Progenitor cell of endocrine pancreas (in vitro differentiated cells): ENCODE measurements around the gene GSE1. TPM values are rescaled to one million over a fixed set of nuclear protein-coding genes. Genes with fewer than 3 reads are reported as not detected.

Experiments
- DNase-seq: peaks from one replicate; pipeline ENCODE4 v3.0.0; 2021; ENCODE audit warnings: low spot score; ENCODE audit not compliant: unreplicated experiment
- H3K27ac Mint-ChIP-seq: 2 replicates; pipeline ENCODE4 v1.8.0; 2021; ENCODE audit warnings: mild to moderate bottlenecking, moderate library complexity, mixed read lengths
- H3K27me3 Mint-ChIP-seq: 2 replicates; pipeline ENCODE4 v1.8.0; 2021; ENCODE audit warnings: mixed read lengths
- H3K36me3 Mint-ChIP-seq: 2 replicates; pipeline ENCODE4 v1.8.0; 2022; ENCODE audit warnings: mixed read lengths; ENCODE audit not compliant: insufficient read depth
- H3K4me1 Mint-ChIP-seq: 2 replicates; pipeline ENCODE4 v1.8.0; 2021; ENCODE audit warnings: low read depth, mixed read lengths
- H3K4me3 Mint-ChIP-seq: 2 replicates; pipeline ENCODE4 v1.8.0; 2021; ENCODE audit warnings: low read depth, mild to moderate bottlenecking, moderate library complexity, mixed read lengths
- H3K9me3 Mint-ChIP-seq: 2 replicates; pipeline ENCODE4 v1.8.0; 2021; ENCODE audit warnings: low read depth, mixed read lengths
- total RNA-seq: library from RNA; stranded (reverse); gene quantifications from 2 replicates; pipeline ENCODE4 v1.2.1, GENCODE V29; 2021
- TF ChIP-seq, protein P1 (sequence below): fragments of 200-600 bp; sonication (generic); IDR thresholded peaks from one replicate; pipeline ENCODE4 v1.5.0; 2021; ENCODE audit warnings: antibody characterized with exemption, mild to moderate bottlenecking; ENCODE audit not compliant: unreplicated experiment

The GSE1 gene
- total RNA-seq, 1 donor from 2014 or later = 136 TPM

DNA sequence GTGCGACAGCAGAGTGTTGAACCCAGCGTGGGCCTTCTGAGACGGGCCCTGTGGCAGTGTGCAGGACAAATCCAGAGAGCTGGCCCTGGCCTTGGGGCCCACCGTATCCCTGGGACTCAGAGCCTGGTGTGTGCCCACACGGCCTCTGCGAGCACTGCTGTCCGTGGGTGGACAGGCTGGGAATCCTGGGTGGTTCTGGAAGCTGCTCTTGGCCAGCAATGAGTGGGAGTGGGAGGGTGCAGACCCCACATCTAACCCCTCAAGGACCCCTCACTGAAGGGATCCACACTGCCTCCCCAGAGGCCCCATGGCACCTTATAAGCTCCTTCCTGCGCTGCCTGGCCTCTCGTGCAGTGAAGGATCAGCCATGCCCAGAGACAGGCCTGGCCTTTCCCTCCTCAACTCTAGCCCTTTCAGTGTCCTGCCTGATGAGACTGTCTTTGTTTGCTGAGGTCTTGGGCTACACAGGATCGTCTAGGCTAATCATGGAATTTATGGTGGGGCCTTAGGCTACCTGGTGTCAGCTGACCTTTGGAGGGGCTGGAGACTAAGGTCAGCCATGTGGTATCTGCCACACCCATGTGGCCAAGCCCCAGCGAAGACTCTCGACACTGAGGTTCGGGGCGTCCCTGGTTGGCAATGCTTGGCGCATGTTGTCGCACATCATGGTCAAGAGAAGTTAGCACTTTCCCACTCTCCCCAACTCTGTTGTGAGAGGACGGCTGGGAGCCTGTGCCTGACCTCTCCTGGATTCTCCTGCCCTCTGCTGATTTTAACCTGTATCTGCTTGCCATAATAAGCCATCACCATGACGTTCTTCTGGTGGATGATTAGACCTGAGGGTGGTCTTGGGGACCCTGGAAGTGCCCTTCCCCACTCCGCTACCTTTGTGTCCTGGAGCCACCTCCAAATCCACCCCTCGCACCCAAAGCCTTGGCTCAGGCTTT is 92.1 kb downstream of the GSE1 start:
- Mint-ChIP-seq H3K9me3 (no peaks in the 10 kb centered on the region), H3K27ac (no peak overlapping the region), H3K36me3 (no peaks in the 10 kb centered on the region), H3K4me1 (peaks cover 6% of the 10 kb centered on the region), H3K27me3 (peaks cover 9% of the 10 kb centered on the region), H3K4me3 (no peak overlapping the region)
- no peak for DNase-seq
- TF ChIP-seq, protein P1, sequence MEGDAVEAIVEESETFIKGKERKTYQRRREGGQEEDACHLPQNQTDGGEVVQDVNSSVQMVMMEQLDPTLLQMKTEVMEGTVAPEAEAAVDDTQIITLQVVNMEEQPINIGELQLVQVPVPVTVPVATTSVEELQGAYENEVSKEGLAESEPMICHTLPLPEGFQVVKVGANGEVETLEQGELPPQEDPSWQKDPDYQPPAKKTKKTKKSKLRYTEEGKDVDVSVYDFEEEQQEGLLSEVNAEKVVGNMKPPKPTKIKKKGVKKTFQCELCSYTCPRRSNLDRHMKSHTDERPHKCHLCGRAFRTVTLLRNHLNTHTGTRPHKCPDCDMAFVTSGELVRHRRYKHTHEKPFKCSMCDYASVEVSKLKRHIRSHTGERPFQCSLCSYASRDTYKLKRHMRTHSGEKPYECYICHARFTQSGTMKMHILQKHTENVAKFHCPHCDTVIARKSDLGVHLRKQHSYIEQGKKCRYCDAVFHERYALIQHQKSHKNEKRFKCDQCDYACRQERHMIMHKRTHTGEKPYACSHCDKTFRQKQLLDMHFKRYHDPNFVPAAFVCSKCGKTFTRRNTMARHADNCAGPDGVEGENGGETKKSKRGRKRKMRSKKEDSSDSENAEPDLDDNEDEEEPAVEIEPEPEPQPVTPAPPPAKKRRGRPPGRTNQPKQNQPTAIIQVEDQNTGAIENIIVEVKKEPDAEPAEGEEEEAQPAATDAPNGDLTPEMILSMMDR = no peak

GRCh38 chr16:85706449-85707034 is 93.4 kb downstream of the GSE1 start:
- Mint-ChIP-seq H3K4me1 (peaks cover 11% of the 10 kb centered on the region), H3K36me3 (no peaks in the 10 kb centered on the region), H3K9me3 (no peaks in the 10 kb centered on the region), H3K27ac (no peak overlapping the region), H3K4me3 (no peak overlapping the region), H3K27me3 (peaks cover 6% of the 10 kb centered on the region)
- TF ChIP-seq, protein P1 = no peak
- DNase-seq = no peak

DNA sequence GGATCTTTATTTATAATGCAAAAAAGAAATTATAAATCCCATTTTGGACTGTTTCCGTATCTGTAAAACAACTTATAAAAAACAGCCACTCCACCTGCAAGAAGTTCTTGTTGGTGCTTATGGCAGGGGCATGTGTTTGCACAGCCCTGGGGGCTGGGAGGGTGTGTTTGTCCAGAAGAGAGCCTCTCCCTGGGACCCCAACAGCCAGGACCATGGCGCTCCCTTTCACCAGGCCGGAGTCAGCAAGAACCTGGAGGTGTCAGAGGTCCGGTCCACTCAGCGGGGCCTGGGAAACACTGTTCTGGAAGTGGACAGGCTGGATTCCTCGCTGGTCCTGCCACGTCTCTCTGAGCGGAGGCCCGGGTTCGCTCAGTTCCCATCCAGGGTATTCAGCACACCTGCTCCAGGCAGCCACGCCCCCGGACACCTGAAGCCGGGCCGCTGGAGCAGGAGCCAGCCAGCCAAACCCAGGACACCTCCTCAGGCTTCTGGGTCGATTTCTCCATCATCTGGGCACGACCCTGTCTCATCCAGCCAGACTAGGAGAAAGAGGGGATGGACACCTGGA is 94.5 kb downstream of the GSE1 start:
- TF ChIP-seq, protein P1 = no peak
- peaks cover 2% of the 10 kb centered on the region for H3K36me3 Mint-ChIP-seq
- peaks cover 11% of the 10 kb centered on the region for H3K4me1 Mint-ChIP-seq
- H3K27ac Mint-ChIP-seq = no peak overlapping the region
- H3K9me3 Mint-ChIP-seq = no peaks in the 10 kb centered on the region
- no peaks in the 10 kb centered on the region for H3K27me3 Mint-ChIP-seq
- no peak overlapping the region for H3K4me3 Mint-ChIP-seq
- DNase-seq = no peak

DNA sequence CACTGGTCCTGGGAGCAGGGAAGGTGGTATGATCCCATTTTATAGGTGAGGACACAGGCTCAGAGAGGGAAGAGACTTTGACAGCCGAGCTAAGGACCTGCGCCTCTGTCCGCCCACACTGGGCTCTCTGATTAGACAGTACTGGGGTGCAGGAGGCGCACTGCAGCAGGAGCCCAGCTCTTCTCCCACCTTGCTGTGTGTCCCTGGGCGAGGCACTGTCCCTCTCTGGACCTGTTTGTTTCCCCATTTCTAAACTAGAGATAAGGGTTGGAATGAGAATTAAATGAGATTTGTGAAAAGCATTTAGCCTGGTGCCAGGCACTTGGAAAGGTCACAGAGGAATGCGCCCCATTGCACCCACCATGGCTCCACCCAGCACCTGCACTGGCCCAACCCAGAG is 95.2 kb downstream of the GSE1 start:
- Mint-ChIP-seq H3K36me3 (peaks cover 2% of the 10 kb centered on the region), H3K4me3 (no peak overlapping the region), H3K9me3 (no peaks in the 10 kb centered on the region), H3K27me3 (no peaks in the 10 kb centered on the region), H3K4me1 (peaks cover 16% of the 10 kb centered on the region), H3K27ac (no peak overlapping the region)
- TF ChIP-seq, protein P1 = no peak
- DNase-seq = no peak

- peaks cover 2% of the 10 kb centered on the region for H3K27me3 Mint-ChIP-seq
These were observed 96.9 kb downstream of the GSE1 start for GRCh38 chr16:85709766-85710585.

More at GRCh38 chr16:85709766-85710585, 96.9 kb downstream of the GSE1 start:
- Mint-ChIP-seq H3K4me3 (no peak overlapping the region), H3K9me3 (no peaks in the 10 kb centered on the region), H3K4me1 (peaks cover 16% of the 10 kb centered on the region), H3K36me3 (peaks cover 2% of the 10 kb centered on the region), H3K27ac (no peak overlapping the region)
- TF ChIP-seq, protein P1 = no peak
- no peak for DNase-seq
